Stimulated activated CD4-positive, alpha-beta T cell treated with anti-CD3 and anti-CD28 coated beads, Interleukin-12 subunit alpha, Interleukin-12 subunit beta, amount 100 ng/mL, for 48 hours (primary cell): ENCODE measurements around the gene PPM1L.

Experiments
- DNase-seq, 3 donors: peaks; one replicate each; pipeline ENCODE4 v3.0.0-alpha.2; 2020; ENCODE audit warnings: low read depth in 2 of 3, low spot score in 1 of 3

The PPM1L gene

GRCh38 chr3:161026612-161027510 is 270.8 kb downstream of the PPM1L start:
- no peak for DNase-seq

DNA sequence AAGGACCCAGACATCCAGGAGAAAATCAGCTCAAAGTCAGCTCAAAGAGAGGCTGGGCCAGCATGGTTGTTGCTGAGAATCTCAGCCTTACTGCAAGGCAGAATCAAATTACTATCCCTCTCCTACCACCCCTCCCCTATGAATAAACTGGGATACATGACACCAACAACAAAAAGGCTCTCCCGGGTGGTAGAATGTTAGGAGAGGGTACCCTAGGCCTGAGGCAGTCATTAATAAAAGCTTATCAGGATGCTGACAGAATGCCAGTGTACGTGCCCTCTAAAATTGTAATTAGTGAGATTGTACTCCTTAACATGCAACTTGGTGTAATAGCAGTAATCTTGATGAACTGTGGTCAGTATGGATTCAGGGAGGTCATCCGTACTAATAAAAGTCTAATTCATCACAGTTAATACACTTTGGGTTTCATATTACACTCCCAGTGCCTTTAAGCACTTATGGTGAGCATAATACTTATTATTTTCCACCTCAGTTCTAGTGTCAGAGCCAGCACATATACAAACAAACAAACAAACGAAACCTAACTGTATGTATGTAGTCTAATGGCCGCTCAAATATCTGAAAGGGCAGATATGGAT is 272.6 kb downstream of the PPM1L start:
- DNase-seq, result no peak

- no peak for DNase-seq
Measured at GRCh38 chr3:161031134-161031533, 275.1 kb downstream of the PPM1L start.

DNA sequence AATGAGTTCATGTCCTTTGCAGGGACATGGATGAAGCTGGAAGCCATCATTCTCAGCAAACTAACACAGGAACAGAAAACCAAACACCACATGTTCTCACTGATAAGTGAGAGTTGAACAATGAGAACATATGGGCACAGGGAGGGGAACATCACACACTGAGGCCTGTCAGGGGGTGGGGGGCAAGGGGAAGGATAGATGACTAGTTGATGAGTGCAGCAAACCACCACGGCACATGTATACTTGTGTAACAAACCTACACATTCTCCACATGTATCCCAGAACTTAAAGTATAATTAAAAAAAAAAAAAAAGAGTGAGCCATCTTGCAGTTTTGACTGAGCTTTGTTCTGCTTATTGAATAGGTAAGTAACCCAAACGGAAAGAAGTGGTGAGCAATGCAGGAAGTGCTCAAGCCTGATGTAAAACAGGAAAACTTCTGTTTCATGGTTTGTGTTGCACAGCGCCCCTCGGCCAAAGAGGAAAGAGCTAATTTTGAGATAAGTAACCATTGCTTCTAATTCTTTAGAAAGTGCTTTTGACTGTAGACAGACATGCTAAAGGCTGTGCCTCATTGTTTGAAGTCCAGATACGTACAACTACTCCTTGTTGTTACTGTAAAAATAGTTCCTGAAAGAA is 279.0 kb downstream of the PPM1L start:
- DNase-seq, result peak in 2 of 3 donors; percentile 3

GRCh38 chr3:161035711-161036110 is 279.7 kb downstream of the PPM1L start:
- no peak for DNase-seq

DNA sequence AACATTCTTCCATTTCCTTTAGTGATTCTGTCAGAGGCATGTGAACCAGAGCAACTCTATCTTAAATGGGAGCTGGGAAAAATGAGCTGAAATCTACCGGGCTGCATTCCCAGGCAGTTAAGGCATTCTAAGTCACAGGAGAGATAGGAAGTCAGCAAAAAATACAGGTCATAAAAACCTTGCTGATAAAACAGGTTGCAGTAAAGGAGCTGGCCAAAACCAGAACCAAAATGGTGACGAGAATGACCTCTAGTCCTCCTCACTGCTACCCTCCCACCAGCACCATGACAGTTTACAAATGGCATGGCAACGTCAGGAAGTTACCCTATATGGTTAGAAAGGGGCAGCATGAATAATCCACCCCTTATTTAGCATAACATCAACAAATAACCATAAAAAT is 282.7 kb downstream of the PPM1L start:
- no peak for DNase-seq

GRCh38 chr3:161042023-161042501 is 286.0 kb downstream of the PPM1L start:
- DNase-seq, result no peak

DNA sequence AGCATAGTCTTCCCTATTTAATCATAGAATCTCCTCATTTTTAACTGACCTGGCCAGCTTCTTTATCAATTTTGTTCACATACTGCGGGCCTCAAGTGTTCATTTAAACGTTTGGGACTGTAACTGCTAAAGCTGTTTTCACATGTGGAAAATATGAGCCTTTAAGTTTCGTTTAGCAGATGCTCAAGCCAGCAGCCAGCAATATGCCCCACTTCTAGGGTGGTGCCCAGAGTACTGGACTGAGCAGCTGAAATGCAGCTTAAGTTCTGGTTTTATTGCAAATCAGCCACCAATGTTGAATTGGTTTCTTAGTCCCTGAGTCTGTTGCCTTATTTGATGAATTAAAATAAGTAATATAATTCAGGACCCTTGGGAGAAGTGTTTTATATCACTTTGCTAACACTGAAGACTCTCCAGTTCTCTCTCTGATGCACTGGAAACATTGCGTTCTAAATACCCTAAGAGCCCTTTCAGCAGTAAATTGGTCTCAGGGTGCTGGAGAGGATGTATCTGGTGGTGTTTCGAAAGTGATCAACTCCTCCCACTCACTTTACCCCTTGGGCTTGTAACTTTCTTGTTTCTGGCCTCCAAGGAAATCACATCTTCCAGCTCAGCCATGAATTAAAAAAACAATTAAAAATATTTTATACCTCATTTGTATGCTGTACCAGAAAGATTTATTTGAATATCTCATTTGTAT is 287.5 kb downstream of the PPM1L start:
- no peak for DNase-seq

- DNase-seq, result no peak
Measured at GRCh38 chr3:161049683-161050248, 293.7 kb downstream of the PPM1L start.

DNA sequence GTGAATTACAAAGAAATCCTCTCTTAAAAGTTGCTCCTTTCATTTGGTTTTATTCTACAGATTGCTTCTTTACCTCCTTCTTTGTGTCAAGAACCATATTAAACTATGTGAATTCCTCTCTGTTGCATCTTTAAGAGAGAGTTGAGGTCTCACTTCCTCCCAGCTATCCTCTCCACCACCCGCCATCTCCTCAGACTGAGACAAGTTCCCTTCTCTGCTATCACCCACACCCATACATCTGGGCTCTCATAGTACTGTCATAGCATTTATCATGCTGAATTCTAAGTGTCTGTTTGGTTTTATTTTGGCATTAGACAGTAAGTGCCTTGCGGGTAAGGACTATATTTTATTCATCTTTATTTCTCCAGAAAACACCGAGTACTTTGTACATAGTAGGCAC is 294.9 kb downstream of the PPM1L start:
- DNase-seq, result no peak

DNA sequence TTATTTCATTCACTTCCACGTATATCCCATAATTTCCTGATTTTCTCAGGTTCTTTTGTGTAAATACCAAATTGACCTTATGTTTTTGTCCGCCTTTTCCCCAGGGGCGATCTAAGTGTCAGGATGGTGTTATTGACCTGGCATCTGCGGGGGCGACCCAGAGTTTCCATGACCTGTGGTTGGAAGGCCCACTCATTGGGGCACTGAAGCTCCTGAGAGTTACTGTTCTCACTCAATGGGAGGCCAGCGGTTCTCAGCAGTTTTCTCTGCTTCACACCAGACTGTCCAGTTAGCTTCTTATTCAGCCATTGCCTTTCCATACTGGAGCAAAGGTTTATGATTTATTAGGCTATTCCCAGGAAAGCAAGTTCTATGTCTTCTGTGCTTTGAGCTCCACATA is 295.8 kb downstream of the PPM1L start:
- DNase-seq, result no peak

GRCh38 chr3:161054860-161055604 is 299.0 kb downstream of the PPM1L start:
- DNase-seq, result no peak

GRCh38 chr3:161064413-161064812 is 308.4 kb downstream of the PPM1L start:
- no peak for DNase-seq

DNA sequence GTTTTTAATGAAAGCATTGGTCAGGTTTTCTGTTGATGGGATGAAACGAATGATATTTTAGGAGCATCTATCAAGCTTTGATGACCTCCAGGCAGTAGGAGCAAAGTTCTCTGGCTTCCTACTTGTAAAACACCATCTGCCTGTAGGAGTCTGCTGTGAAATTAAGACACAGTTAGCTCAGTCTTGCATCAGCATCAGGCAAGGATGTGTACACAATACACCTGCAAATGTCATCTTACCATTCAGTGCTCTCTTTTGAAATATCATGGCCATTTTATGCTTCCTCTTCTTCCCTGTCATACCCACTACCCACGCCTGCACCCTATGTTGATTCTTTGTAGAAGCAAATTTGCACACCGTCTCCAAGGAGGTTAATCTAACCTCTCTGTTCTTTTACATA is 310.9 kb downstream of the PPM1L start:
- no peak for DNase-seq

GRCh38 chr3:161067335-161067734 is 311.3 kb downstream of the PPM1L start:
- DNase-seq, result no peak

GRCh38 chr3:161069511-161070251 is 313.6 kb downstream of the PPM1L start:
- DNase-seq, result no peak

DNA sequence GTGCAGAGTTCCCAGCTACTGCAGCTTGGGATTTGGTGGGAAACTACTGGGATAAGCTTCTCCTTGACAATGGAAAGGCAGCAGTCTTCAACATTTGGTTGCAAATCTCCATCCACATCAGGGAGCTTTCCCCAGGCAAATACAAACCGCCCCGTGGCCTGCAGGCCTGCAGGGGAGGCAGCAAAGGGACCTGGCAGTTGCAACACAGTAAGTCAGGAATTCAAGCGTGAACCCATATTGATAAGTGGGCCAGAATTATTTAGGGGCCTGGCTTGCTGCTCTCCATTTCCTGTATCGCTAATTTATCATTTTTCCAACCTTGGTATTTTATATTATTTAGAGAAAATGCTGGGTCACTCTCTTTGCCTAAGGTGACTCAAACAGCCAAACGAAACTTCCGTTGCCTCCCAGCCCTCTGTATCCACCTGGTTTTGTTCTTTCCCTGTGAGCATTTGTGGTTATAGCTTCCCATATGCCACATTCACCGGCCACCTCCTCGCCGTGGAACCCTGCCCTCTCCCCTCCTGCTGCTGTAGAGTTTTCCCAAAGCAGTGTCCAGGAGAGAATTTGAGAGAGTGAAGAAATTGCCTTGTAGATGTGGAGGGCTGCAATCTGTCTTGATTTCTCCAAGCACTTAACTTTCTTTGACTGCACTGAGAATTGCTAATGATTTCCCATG is 314.4 kb downstream of the PPM1L start:
- DNase-seq, result no peak

DNA sequence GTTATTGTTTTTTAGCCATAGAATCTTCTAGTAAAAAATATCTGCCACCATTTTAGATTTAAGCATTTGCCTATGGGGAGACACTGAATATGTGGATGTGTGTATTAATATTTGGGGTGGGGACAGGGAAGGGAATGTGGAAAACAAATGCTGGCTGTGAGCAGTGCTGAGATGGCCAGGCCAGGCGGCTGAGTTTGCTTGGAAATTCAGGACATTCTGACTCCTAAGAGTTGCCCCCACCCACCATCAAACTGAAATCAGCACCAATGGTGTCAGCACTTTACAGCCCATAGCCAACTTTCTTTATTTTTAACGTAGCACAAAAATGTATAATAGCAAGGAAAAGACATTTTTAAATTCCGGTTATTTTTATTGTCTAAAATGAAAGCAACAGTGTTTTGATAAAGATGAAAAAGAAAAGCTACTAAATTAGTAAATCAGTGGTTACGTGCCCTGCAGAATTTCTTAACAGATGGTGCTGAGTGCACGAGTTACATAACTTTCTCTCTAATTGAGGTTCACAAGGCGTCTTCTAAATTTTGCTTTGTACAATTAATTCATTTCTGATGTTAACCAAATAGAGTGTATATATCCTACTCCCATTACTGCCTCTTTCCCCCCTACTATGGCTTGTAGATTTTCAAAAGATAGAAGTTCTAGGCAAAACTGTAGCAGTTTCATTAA is 315.1 kb downstream of the PPM1L start:
- DNase-seq, result no peak

GRCh38 chr3:161072211-161072621 is 316.2 kb downstream of the PPM1L start:
- no peak for DNase-seq
